Fibroblast of skin of scalp (primary cell): ENCODE data around the gene KCNT1.

Experiments
- DNase-seq: peaks from one replicate; pipeline ENCODE4 v3.0.0-alpha.2; 2013

The KCNT1 gene

GRCh38 chr9:135727257-135727875 is 25.4 kb downstream of the KCNT1 start:
- no peak for DNase-seq

- no peak for DNase-seq
Observed at GRCh38 chr9:135728436-135729110, 26.6 kb downstream of the KCNT1 start.

DNA sequence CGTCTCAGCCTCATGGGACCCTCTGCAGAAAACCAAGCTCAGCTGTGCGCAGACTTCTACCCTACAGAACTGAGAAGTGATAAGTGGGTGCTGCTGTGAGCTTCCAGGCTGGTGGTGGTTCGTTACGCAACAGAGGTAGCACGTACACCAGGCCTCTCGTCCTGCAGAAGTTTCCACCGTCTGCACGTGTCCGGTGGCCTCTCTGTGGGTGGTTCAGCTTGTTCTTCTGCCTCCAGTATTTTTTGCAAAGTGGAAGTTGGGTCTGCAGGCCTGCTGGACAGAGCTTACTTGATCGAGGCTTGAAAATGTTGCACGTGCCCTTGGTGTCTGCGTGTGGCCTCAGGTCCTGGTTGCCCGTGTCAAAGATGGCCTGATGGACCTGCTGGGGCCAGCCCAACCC is 27.5 kb downstream of the KCNT1 start:
- no peak for DNase-seq

GRCh38 chr9:135731454-135731853 is 29.5 kb downstream of the KCNT1 start:
- DNase-seq, result no peak

DNA sequence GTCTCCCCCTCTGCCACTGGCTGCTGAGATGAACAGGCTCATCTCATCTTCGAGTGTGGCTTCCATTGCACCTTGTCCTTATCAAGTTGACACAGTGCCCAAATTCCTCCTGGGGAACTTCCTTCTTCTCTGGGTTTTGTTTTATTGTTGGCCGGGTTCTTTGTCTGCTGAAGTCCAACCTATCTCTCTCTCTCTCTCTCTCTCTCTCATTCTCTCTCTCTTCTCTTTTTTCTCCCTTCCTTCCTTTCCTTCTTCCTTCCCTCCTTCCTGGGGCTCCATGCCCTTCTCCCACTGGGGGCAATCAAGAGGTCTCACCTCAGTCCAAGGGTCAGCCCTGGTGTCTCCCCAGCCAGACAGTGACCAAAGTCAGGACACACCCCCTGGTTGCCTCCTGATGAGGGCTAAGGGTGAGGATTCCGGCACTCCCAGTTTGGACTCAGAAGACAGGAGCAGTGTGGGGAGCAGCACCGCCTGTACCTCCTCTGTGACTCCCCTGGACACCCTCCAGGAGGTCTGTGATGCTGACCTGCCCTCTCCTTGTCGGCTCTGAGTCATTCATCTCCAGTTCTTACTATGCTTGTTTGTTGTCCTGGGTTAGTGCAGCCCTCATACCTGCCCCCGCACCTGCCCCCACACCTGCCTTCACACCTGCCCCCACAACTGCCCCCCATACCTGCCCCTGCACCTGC is 30.7 kb downstream of the KCNT1 start:
- DNase-seq, result no peak

DNA sequence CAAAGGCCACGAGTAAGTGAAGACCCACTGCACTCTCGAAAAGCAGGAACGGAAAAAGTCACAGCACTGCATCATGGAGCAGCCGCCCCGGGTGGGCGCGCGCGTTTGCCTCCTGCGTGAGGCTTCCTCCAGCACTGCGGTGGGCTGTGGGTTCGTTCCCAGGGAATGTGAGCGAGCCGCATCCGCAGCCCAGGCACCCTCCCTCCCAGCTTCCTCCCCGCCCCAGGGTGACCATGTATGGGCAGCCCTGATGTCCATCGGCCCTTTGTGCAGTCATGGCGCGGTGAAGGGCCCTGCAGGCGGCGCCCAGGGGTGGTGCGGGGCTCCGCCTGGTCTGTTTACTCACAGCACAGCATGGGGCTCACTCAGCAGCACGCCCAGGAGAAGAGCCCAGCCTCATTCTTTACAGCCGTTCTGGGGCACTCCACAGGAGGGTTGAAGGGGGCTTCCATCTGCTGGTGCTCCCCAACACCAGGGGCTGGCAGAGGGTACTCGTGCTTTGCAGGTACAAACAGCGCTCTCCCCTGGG is 32.7 kb downstream of the KCNT1 start:
- no peak for DNase-seq

GRCh38 chr9:135736272-135736978 is 34.4 kb downstream of the KCNT1 start:
- DNase-seq, result no peak

DNA sequence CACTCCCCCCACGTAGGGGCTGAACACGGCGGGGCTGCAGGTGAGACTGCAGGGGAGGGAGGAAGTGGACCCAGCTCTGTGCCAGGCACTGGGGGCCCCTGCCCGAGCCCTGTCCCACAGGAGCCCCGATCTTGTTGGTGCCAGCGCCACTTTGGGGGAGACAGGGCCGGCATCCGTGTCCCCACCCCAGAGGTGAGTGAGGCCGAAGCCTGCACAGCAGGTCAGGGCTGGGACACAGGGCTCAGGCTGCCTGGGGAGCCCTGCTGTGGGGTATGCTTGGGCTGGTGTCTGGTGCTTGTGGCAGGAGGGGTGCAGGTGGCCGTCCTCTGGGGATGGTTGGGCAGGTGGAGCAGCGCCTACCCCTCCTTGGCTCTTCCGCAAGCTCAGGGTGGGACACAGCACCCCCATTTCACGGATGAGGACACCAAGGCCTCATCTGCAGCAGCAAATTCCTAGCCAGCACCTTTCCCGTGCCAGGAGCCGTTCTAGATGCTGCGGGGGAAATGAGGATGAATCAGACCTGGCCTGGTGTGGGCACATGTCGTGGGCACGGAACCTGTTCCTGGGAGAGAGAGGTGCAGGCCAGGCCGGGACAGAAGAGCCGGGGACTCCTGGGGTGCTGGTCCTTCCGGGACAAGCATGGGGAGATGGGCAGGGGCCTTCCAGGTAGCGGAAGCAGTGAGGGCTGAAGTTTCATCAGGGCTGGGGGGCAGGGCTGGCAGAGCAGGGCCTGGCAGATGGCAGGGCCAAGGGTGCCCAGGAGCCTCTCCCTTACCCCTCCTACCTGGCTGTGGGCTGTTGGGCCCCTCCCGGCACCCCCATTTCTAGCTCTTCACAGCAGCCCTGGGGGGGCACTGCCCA is 35.2 kb downstream of the KCNT1 start:
- DNase-seq, result no peak

- DNase-seq, result no peak
Observed at GRCh38 chr9:135737840-135738521, 36.0 kb downstream of the KCNT1 start.

DNA sequence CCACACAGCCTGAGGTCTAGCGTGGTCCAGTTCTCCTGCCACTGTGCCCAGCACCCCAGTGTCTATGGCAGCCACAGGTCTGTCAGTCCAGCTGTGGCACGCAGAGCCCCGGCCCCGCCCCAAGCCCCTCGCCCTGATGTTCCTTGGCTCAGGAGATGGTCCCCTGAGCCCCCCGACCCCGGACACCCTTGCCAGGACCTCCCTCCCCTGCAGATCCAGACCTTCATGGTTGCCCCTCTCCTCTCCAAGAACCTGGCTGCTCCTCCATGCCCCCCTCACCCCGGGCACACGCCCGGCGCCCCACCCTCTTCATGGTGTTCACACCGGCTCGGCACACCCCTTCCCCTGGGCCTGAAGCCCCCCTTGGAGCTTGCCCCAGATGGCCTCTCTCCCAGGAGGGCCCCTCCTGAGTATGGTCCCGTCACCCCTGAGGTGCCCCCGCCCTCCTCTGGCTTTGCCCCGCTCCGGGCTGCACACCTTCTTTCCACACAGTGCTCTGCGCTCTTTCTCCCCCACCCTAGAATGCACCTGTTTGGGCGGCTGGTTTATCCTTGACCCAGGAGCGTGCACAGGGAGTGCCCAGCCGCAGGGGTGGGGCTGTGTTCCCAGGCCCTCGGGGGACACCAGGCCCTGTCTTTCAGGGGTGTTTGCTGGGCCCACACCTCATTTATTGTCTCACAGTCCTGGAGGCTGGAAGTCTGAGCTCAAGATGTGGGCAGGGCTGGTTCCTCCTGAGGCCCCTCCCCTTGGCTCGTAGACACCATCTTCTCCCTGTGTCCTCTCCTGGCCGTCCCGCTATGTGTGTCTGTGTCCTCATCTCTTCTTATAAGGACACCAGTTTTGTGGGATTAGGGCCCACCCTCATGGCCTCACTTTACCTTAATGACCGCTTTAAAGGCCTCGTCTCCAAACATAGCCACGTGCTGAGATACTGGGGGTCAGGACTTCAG is 37.6 kb downstream of the KCNT1 start:
- DNase-seq, result no peak

DNA sequence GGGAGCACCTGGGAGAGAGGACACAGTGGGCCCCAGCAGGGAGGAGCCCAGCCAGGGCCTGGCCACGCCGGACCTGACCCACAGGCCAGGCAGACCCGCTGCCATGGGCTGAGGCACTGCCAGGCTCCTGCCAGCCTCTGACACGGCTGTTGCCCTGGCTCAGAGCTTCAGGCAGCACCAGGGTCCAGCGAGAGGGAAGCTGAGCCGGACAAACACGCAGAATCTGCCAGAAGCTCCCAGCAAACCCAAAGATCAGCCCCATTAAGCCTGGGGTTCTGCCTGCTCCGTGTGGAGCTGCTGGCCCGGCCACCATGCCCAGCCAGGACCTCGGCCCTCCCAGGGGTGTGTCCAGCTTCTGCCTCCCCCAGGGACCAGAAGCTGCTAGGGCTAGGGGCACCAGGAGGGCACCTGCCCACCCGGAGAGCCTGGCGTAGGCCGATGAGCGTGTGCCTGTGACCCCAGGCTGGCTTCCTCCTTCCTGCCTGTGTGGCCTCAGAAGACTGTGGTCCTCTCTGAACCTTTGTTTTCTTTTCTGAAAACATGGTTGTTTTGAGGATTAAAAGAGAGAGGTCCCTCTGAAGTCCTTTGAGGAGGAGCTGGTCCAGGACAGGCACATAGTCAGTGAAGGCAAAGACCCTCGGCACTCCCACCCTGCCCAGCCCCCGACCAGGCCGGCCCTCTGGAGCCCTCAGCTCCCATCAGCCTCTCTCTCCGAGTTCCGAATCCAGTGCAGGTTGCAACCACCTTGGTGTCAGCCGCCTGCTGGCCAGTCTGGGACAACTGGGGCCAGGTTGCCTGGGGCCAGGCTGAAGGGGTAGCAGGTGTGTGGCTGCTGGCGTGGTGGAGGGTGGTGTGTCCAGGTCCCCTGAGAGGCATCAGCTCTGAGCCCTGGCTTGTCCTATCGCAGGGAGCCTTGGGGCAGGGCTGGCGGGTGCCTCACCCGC is 39.6 kb downstream of the KCNT1 start:
- no peak for DNase-seq

DNA sequence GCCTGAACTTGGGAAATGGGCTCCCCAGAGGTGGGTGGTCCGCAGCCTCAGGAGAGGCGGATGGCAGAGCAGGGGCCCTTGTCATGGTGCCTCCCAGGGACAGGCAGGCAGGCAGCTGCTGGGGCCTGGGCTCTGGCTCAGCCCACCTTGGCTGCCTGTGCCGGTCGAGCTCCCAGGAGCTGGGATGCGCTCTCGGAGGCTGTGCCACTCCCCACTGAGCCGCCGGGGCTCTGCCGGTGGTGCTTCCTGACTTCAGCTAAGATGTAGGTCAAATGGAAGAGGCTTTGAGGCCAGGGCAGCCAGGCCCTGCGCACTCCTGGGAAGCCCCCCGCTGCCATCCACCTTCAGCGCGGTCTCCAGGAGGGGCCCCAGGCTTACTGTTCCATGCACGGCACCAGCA is 41.0 kb downstream of the KCNT1 start:
- DNase-seq, result no peak

GRCh38 chr9:135743546-135744332 is 41.8 kb downstream of the KCNT1 start:
- DNase-seq, result no peak

- no peak for DNase-seq
Observed at GRCh38 chr9:135744333-135745070, 42.5 kb downstream of the KCNT1 start.

DNA sequence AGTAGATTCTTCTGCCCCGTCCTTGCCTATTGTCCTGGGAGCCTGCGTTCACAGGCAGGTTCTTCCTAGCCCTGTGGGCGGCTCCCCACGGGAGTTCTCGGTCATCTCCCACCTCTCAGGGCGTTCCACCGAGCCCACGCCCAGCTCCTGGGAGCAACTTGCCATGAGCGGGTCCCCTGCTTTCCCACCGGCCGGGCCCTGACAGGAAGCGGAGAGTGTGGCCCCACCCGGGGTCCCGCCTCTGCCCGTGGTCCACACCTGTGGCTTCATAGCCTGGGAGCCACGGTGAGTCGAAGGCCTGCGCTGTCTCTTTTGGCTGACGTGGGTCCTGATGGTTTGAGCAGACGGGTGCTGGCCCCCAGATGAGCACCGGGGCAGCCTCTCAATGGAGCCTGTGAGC is 43.2 kb downstream of the KCNT1 start:
- DNase-seq, result no peak

GRCh38 chr9:135745686-135746324 is 43.8 kb downstream of the KCNT1 start:
- DNase-seq, result no peak

DNA sequence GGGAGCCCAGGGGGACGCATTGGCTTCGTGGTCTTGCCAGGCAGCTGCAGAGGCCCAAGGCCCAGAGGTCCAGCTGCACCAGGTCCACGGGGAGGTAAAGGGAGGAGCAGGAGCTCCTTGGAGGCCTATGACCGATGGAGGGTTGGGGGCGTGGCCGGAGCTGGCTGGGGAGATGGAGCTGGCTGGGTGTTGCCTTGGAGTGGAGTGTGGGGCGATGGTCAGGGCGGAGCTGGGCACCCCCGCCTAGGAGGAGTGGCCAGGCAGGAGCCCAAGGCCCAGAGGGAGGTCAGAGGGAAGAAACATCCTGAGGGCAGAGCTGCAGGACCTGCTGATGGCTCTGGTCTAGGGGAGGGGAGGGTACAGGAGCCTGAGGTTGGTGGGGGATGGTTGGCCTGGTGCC is 44.6 kb downstream of the KCNT1 start:
- no peak for DNase-seq
